ENCODE results near the gene KLF13. TPM values are rescaled to one million over a fixed set of nuclear protein-coding genes. Genes with fewer than 3 reads are reported as not detected.

KLF13 gene
- total and polyA plus RNA-seq, 10 of the 15 experiments (the other 5 are each of a cell fraction or from before 2014, with no cell fraction given): 20.3 to 109 (median 51.4) TPM

DNA sequence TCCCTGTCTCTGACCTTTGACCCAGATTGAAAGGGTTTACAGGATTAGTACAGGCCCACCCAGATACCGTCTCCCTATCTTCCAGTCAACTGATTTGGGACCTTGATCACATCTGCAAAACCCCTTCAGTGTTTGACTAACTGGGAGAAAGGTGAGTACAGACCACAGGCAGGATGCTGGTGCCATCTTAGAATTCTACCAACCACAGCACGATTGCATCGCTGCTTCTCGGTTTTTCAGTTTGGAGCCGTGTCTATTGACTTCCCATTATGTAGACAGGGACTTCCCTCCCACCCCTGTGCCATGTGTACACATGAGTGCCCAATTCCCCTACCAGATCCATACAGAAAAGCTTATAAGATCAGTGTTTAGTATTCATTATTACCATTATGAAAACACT, 6.6 kb upstream of the KLF13 start:
- no peak overlapping the region for H3K4me2 ChIP-seq (ENCODE audit: control insufficient read depth, insufficient read depth)
- no peak for FAIRE-seq

More for the DNA sequence above, 6.6 kb upstream of the KLF13 start:
- Histone ChIP-seq H3K4me3 (no peak overlapping the region), H3K36me3 (ENCODE audit: control insufficient read depth in 2 of 2, insufficient read depth in 2 of 2, low read length in 1 of 2) (no peaks in the 10 kb centered on the region), H3K9me3 (replicated peaks; ENCODE audit: control insufficient read depth, insufficient read depth, low read length) (no peaks in the 10 kb centered on the region; the same call in 2 of the 3 replicates), H3K27ac (ENCODE audit: control insufficient read depth, insufficient read depth) (no peak overlapping the region), H3K79me2 (ENCODE audit: control insufficient read depth, insufficient read depth, low read length) (peaks cover 16% of the 10 kb centered on the region), H3K27me3 (replicated peaks in 1 of 2; ENCODE audit: control insufficient read depth in 2 of 2, insufficient read depth in 2 of 2, low read length in 1 of 2) (no peaks in the 10 kb centered on the region), H2AFZ (ENCODE audit: control insufficient read depth, low read depth, low read length) (no peak overlapping the region), H3K9ac (ENCODE audit: control insufficient read depth, insufficient read depth, low read length) (no peak overlapping the region), H4K20me1 (ENCODE audit: control insufficient read depth, insufficient read depth) (no peaks in the 10 kb centered on the region), H3K4me1 (ENCODE audit: control insufficient read depth, insufficient read depth, low read length) (peaks cover 16% of the 10 kb centered on the region)
- ATAC-seq (no peak), DNase-seq (ENCODE audit: low read depth, low spot score) (no peak)
- ChIA-PET CTCF (interaction anchor here (1.2 to 1.6 kb wide), 3 partner anchors 56 to 169 kb away, joined by 3 to 6 read pairs (median 4); no protein-coding TSS in a partner anchor), POLR2A (interaction anchor here (0.6 kb wide), 1 partner anchor 37 kb away, joined by 3 read pairs; no protein-coding TSS in a partner anchor), RAD21 (ENCODE audit: unreplicated experiment) (interaction anchor here (0.9 to 1.4 kb wide), 4 partner anchors 17 to 168 kb away, joined by 3 read pairs; no protein-coding TSS in a partner anchor), SMC1A (ENCODE audit: uncharacterized antibody, unreplicated experiment) (interaction anchor here (1.4 to 2.0 kb wide), 3 partner anchors 12 to 89 kb away, joined by 3 to 5 read pairs (median 4); no protein-coding TSS in a partner anchor)
- intact Hi-C loops (cut with micrococcal nuclease; ENCODE audit: unreplicated experiment): loop anchor here (10.0 kb wide), 2 partner anchors 315 to 415 kb away; partner anchors contain the start of gene FAN1
- in situ Hi-C loops (cut with MboI): loop anchor here (10.0 kb wide), 1 partner anchor 55 kb away; no protein-coding TSS in a partner anchor
- no TSS peak for BruUV-seq (replicated peaks)
- TF ChIP-seq NR2C1 (IDR thresholded peaks at IDR 0.05) (no peak), RUNX3 (IDR thresholded peaks at IDR 0.05; ENCODE audit: low read length) (no peak), ETV6 (conservative IDR thresholded peaks at IDR 0.05 in 1 of 2, IDR thresholded peaks at IDR 0.05 in 1 of 2; ENCODE audit: borderline replicate concordance in 1 of 2, low read depth in 1 of 2) (no peak), KDM1A (IDR thresholded peaks at IDR 0.05; ENCODE audit: borderline replicate concordance) (no peak)
- TF ChIP-seq, protein P1, sequence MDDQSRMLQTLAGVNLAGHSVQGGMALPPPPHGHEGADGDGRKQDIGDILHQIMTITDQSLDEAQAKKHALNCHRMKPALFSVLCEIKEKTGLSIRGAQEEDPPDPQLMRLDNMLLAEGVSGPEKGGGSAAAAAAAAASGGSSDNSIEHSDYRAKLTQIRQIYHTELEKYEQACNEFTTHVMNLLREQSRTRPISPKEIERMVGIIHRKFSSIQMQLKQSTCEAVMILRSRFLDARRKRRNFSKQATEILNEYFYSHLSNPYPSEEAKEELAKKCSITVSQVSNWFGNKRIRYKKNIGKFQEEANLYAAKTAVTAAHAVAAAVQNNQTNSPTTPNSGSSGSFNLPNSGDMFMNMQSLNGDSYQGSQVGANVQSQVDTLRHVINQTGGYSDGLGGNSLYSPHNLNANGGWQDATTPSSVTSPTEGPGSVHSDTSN (IDR thresholded peaks at IDR 0.05; ENCODE audit: insufficient replicate concordance, low read depth, low read length): no peak
- TF ChIP-seq, protein P2, sequence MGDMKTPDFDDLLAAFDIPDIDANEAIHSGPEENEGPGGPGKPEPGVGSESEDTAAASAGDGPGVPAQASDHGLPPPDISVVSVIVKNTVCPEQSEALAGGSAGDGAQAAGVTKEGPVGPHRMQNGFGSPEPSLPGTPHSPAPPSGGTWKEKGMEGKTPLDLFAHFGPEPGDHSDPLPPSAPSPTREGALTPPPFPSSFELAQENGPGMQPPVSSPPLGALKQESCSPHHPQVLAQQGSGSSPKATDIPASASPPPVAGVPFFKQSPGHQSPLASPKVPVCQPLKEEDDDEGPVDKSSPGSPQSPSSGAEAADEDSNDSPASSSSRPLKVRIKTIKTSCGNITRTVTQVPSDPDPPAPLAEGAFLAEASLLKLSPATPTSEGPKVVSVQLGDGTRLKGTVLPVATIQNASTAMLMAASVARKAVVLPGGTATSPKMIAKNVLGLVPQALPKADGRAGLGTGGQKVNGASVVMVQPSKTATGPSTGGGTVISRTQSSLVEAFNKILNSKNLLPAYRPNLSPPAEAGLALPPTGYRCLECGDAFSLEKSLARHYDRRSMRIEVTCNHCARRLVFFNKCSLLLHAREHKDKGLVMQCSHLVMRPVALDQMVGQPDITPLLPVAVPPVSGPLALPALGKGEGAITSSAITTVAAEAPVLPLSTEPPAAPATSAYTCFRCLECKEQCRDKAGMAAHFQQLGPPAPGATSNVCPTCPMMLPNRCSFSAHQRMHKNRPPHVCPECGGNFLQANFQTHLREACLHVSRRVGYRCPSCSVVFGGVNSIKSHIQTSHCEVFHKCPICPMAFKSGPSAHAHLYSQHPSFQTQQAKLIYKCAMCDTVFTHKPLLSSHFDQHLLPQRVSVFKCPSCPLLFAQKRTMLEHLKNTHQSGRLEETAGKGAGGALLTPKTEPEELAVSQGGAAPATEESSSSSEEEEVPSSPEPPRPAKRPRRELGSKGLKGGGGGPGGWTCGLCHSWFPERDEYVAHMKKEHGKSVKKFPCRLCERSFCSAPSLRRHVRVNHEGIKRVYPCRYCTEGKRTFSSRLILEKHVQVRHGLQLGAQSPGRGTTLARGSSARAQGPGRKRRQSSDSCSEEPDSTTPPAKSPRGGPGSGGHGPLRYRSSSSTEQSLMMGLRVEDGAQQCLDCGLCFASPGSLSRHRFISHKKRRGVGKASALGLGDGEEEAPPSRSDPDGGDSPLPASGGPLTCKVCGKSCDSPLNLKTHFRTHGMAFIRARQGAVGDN (IDR thresholded peaks at IDR 0.05): no peak
- TF ChIP-seq, protein P3, sequence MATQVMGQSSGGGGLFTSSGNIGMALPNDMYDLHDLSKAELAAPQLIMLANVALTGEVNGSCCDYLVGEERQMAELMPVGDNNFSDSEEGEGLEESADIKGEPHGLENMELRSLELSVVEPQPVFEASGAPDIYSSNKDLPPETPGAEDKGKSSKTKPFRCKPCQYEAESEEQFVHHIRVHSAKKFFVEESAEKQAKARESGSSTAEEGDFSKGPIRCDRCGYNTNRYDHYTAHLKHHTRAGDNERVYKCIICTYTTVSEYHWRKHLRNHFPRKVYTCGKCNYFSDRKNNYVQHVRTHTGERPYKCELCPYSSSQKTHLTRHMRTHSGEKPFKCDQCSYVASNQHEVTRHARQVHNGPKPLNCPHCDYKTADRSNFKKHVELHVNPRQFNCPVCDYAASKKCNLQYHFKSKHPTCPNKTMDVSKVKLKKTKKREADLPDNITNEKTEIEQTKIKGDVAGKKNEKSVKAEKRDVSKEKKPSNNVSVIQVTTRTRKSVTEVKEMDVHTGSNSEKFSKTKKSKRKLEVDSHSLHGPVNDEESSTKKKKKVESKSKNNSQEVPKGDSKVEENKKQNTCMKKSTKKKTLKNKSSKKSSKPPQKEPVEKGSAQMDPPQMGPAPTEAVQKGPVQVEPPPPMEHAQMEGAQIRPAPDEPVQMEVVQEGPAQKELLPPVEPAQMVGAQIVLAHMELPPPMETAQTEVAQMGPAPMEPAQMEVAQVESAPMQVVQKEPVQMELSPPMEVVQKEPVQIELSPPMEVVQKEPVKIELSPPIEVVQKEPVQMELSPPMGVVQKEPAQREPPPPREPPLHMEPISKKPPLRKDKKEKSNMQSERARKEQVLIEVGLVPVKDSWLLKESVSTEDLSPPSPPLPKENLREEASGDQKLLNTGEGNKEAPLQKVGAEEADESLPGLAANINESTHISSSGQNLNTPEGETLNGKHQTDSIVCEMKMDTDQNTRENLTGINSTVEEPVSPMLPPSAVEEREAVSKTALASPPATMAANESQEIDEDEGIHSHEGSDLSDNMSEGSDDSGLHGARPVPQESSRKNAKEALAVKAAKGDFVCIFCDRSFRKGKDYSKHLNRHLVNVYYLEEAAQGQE (IDR thresholded peaks at IDR 0.05; ENCODE audit: low read depth, low read length): no peak
- 73% methylated on average over 5 of the region's 5 CpGs for whole genome bisulfite sequencing (ENCODE audit: insufficient coverage, insufficient replicate concordance, low lambda C conversion rate, missing lambda C conversion rate)
